NCI-H128 (cell line): ENCODE measurements around the gene NLRC5.

Experiments
- DNase-seq: peaks from one replicate; lab custom pipeline; 2025; ENCODE audit not compliant: unreplicated experiment; lab: John Stamatoyannopoulos, UW

NLRC5 gene

DNA sequence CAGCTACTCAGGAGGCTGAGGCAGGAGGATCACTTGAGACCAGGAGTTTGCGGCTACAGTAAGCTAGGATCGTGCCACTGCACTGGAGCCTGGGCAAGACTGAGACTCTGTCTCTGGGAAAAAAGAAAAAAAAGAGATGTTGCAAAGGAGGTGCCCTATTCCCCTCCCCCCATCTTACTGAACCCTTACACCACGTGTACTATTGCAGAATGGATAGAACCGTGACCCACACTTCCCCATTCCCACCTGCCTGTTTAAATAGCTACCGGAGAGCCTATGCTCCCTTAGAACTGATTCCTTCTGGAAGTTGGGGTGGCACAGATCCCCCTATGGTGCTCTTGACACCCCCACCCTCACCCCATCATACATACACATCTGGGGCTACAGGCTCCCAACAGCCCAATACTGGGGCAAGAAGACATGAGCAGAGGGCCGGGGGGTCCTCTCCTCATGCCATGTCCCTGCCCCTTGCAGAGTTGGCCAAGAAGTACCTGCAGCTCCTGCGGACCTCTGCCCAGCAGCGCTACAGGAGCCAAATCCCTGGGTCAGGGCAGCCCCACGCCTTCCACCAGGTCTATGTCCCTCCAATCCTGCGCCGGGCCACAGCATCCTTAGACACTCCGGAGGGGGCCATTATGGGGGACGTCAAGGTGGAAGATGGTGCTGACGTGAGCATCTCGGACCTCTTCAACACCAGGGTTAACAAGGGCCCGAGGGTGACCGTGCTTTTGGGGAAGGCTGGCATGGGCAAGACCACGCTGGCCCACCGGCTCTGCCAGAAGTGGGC, 35.7 kb downstream of the NLRC5 start:
- DNase-seq, result no peak

GRCh38 chr16:57025941-57026777, 36.8 kb downstream of the NLRC5 start:
- no peak for DNase-seq

DNA sequence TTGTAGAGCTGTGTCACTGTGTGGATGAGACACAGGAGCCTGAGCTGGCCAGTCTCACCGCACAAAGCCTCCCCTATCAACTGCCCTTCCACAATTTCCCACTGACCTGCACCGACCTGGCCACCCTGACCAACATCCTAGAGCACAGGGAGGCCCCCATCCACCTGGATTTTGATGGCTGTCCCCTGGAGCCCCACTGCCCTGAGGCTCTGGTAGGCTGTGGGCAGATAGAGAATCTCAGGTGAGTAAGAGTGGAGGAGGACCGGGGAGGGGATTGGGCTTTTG, 37.4 kb downstream of the NLRC5 start:
- DNase-seq, result no peak

DNA sequence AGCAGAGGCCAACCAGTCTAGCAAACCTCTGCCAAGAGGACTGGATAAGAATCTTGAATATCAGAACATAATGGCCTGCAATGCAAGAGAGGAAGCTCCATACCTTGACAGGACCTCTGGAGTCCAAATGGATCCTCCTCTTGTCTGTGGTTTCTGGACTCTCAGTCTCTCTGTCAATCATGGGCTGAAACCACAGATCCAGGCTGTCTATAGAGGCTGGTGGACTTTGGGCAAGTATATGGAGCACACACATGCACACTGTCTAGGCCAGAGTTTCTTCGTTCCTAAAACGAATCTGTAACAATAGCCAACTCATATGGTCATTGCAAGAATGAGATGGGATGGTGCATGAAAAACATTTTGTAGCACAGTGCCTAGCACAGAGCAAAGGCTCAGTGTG, 37.7 kb downstream of the NLRC5 start:
- no peak for DNase-seq

GRCh38 chr16:57028086-57028485, 38.7 kb downstream of the NLRC5 start:
- DNase-seq, result no peak

DNA sequence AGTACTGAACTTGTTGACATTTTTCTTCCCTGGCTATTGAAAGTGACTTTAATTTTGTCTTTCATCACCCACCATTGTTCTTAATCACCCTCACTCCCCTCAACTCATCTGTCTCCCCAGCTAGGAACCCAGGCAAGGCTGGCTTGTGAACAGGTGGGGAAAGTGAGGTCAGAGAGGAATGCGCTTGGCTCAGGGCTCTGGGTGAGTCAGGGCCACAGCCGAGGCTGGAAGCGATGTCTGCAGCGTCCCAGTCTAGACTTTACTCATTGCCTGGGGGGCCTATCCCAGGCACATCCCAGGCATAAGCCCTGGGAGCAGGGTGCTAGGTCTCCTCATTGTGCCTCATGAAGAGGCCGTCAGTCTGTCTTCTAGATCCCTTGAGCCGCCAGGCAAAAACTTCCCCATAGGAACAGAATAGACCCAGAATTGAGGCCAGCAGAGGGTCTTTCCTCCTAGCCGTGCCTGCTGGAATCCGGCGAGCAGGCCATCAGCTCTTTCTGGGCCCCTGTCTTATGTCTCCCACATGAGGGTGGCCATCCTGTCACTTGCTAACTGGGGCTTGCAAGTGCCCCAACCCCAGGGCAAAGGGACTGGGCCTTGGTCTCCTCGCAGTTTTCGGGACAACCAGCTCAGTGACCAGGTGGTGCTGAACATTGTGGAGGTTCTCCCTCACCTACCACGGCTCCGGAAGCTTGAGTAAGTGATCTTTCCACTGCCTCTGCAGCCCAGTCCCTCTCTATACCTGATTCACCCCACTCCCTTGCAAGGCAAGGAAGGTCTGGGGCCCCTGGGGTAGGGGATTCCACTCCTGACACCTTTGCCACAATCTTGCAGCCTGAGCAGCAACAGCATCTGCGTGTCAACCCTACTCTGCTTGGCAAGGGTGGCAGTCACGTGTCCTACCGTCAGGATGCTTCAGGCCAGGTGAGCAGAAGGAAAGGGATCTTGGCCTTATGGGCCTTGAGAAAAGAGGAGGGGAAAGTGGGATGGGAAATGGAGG, 40.1 kb downstream of the NLRC5 start:
- no peak for DNase-seq

- DNase-seq, result no peak
These were observed 41.1 kb downstream of the NLRC5 start for GRCh38 chr16:57030346-57030902.

GRCh38 chr16:57031156-57031555, 41.8 kb downstream of the NLRC5 start:
- no peak for DNase-seq

- no peak for DNase-seq
These were observed 43.0 kb downstream of the NLRC5 start for GRCh38 chr16:57032346-57032745.

GRCh38 chr16:57032931-57033330, 43.6 kb downstream of the NLRC5 start:
- DNase-seq, result no peak

- DNase-seq, result no peak
These were observed 47.0 kb downstream of the NLRC5 start for GRCh38 chr16:57036315-57036714.

- no peak for DNase-seq
These were observed 47.6 kb downstream of the NLRC5 start for GRCh38 chr16:57036945-57037344.

- no peak for DNase-seq
These were observed 48.8 kb downstream of the NLRC5 start for GRCh38 chr16:57038166-57038565.

DNA sequence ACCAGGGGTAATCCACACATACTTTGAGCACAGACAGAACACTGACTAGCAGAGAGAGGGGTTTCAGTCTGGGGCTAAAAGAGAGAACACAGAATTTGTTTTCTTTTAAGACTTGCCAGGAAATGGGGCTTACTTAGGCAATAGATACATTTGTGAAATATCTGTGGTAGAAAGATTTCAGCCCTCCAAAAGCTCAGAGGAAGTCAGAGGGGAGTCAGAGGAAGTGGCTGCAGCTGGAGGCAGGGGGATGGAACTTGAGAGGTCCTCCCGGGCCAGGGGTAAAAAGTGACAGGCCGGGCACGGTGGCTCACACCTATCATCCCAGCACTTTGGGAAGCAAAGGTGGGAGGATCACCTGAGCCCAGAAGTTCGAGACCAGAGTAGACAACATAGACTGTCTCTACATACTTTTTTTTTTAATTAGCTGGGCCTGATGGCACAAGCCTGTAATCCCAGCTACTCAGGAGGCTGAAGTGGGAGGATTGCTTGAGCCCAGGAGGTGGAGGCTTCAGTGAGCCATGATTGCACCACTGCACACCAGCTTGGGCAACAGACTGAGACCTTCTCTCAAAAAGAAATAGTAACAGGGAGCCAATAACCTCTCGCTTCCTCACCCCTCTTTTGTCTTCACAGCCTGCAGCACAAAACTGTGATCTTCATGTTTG, 49.9 kb downstream of the NLRC5 start:
- DNase-seq, result no peak

GRCh38 chr16:57041182-57042156, 52.1 kb downstream of the NLRC5 start:
- DNase-seq, result no peak

GRCh38 chr16:57042157-57043111, 53.1 kb downstream of the NLRC5 start:
- DNase-seq, result no peak

DNA sequence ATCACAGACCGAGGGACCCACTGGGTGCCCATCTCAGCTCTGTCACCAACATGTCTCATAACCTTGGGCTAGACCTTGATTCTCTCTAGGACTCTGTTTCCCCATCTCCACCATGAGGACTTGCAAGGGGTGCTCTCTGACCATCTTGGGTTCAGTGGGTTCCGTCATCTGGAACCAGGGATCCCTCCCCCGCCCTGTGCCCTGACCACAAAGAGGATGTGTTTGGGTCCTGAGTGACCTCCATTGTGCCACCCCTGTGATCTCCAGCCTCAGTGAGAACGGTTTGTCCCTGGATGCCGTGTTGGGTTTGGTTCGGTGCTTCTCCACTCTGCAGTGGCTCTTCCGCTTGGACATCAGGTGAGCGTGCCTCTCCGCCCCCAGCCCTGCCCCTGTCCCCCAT, 53.9 kb downstream of the NLRC5 start:
- DNase-seq, result no peak
